Neural cell (in vitro differentiated cells): ENCODE results near the gene NUP98. TPM values are rescaled to one million over a fixed set of nuclear protein-coding genes. Genes with fewer than 3 reads are reported as not detected.
"Not testable (repeated sequence)": the region's sequence is repeated elsewhere in the genome, so short reads cannot be mapped to it uniquely, and the experiment has no call there.

Experiments used
- H2AFZ ChIP-seq: fragments of 200-600, 300-800 bp; sonication (generic), shearing (Covaris generic); 2 replicates; pipeline ENCODE4 v1.6.0; 2014; ENCODE audit warnings: low read depth, mild to moderate bottlenecking, antibody characterized with exemption, low read length, moderate library complexity
- H3F3A ChIP-seq: fragments of 200-600 bp; shearing (Covaris generic); 2 replicates; pipeline ENCODE4 v1.6.1; 2016; ENCODE audit warnings: mild to moderate bottlenecking, moderate library complexity, mixed read lengths, antibody characterized with exemption, low read length; ENCODE audit not compliant: insufficient read depth, poor library complexity, severe bottlenecking
- H3K27ac ChIP-seq: fragments of 200-600, 300-800 bp; sonication (generic), shearing (Covaris generic); 2 replicates; pipeline ENCODE4 v1.5.1; 2014; ENCODE audit warnings: mild to moderate bottlenecking, low read length, moderate library complexity
- H3K27me3 ChIP-seq: fragments of 300-800, 200-600 bp; sonication (generic), shearing (Covaris generic); 2 replicates; pipeline ENCODE4 v1.6.0; 2014; ENCODE audit warnings: mild to moderate bottlenecking, low read depth, low read length, moderate library complexity; ENCODE audit not compliant: insufficient read depth
- H3K36me3 ChIP-seq: fragments of 300-800, 200-600 bp; sonication (generic), shearing (Covaris generic); 2 replicates; pipeline ENCODE4 v1.5.1; 2014; ENCODE audit warnings: mild to moderate bottlenecking, antibody characterized with exemption, low read length, moderate library complexity; ENCODE audit not compliant: insufficient read depth
- H3K4me2 ChIP-seq: fragments of 300-800, 200-600 bp; sonication (generic), shearing (Covaris generic); 2 replicates; pipeline ENCODE4 v1.6.0; 2014; ENCODE audit warnings: mild to moderate bottlenecking, low read length
- H3K4me3 ChIP-seq: fragments of 300-800, 200-600 bp; sonication (generic), shearing (Covaris generic); 2 replicates; pipeline ENCODE4 v1.5.1; 2014; ENCODE audit warnings: mild to moderate bottlenecking, low read length, moderate library complexity
- H3K79me2 ChIP-seq: fragments of 200-600 bp; shearing (Covaris generic); replicated peaks from 2 replicates; pipeline ENCODE4 v1.6.0; 2014; ENCODE audit warnings: mild to moderate bottlenecking, low read length, moderate library complexity; ENCODE audit not compliant: insufficient read depth
- H3K9ac ChIP-seq: fragments of 300-800, 200-600 bp; sonication (generic), shearing (Covaris generic); 2 replicates; pipeline ENCODE4 v1.6.1; 2016; ENCODE audit warnings: mild to moderate bottlenecking, low read length, mixed read lengths
- H3K9me2 ChIP-seq: fragments of 200-600 bp; shearing (Covaris generic); 2 replicates; pipeline ENCODE4 v1.6.1; 2016; ENCODE audit warnings: mild to moderate bottlenecking, low read length, mixed read lengths; ENCODE audit not compliant: insufficient read depth
- H3K9me3 ChIP-seq: fragments of 200-600, 300-800 bp; sonication (generic), shearing (Covaris generic); 2 replicates; pipeline ENCODE4 v1.6.1; 2016; ENCODE audit warnings: mild to moderate bottlenecking, mixed run types, low read length, moderate library complexity, mixed read lengths
- H4K20me1 ChIP-seq: fragments of 200-600 bp; shearing (Covaris generic); 2 replicates; pipeline ENCODE4 v1.6.1; 2016; ENCODE audit warnings: mild to moderate bottlenecking, mixed run types; ENCODE audit not compliant: insufficient read depth
- CTCF ChIP-seq: fragments of 450-650 bp; IDR thresholded peaks from 2 replicates; pipeline ENCODE4 v1.5.1; 2014; ENCODE audit warnings: antibody characterized with exemption, mild to moderate bottlenecking, moderate library complexity; ENCODE audit not compliant: poor library complexity, severe bottlenecking
- EP300 ChIP-seq: fragments of 450-650 bp; conservative IDR thresholded peaks from 2 replicates; pipeline ENCODE4 v1.6.1; 2014; ENCODE audit warnings: antibody characterized with exemption, mild to moderate bottlenecking, moderate library complexity; ENCODE audit not compliant: poor library complexity, severe bottlenecking
- EZH2 ChIP-seq: fragments of 200-600, 300-800 bp; shearing (Covaris generic), sonication (generic); IDR thresholded peaks from 2 replicates; pipeline ENCODE4 v1.6.1; 2014; ENCODE audit warnings: antibody characterized with exemption, low read length, borderline replicate concordance, mild to moderate bottlenecking; ENCODE audit not compliant: insufficient read depth, poor library complexity, severe bottlenecking
- MXI1 ChIP-seq: fragments of 450-650 bp; conservative IDR thresholded peaks from 2 replicates; pipeline ENCODE4 v1.6.1; 2014; ENCODE audit warnings: antibody characterized with exemption, mild to moderate bottlenecking; ENCODE audit not compliant: poor library complexity, severe bottlenecking
- POLR2AphosphoS5 ChIP-seq: IDR thresholded peaks from 2 replicates; pipeline ENCODE4 v1.6.1; 2012
- RAD21 ChIP-seq: fragments of 450-650 bp; conservative IDR thresholded peaks from 2 replicates; pipeline ENCODE4 v1.6.1; 2014; ENCODE audit warnings: antibody characterized with exemption, mild to moderate bottlenecking, moderate library complexity
- REST ChIP-seq: IDR thresholded peaks from 2 replicates; pipeline ENCODE4 v1.6.1; 2012; ENCODE audit warnings: borderline replicate concordance
- SMC3 ChIP-seq: fragments of 450-650 bp; conservative IDR thresholded peaks from 2 replicates; pipeline ENCODE4 v1.6.1; 2014; ENCODE audit warnings: antibody characterized with exemption, mild to moderate bottlenecking, moderate library complexity; ENCODE audit not compliant: poor library complexity
- TAF1 ChIP-seq: IDR thresholded peaks from 2 replicates; pipeline ENCODE4 v1.6.1; 2012; ENCODE audit warnings: low read depth
- polyA plus RNA-seq: library from polyadenylated mRNA; depleted of rRNA; stranded (reverse); fragments of >200 nt; gene quantifications from 2 replicates; pipeline ENCODE4 v1.2.3, GENCODE V29; 2014

The NUP98 gene
- polyA plus RNA-seq, 1 donor from 2014 or later = 28.9 TPM

- Histone ChIP-seq H3K4me2 (no peak overlapping the region), H4K20me1 (no peaks in the 10 kb centered on the region), H3K4me3 (no peak overlapping the region), H3K9me2 (no peaks in the 10 kb centered on the region), H3K27me3 (no peaks in the 10 kb centered on the region), H2AFZ (no peak overlapping the region), H3F3A (no peaks in the 10 kb centered on the region), H3K9ac (no peak overlapping the region), H3K36me3 (no peaks in the 10 kb centered on the region), H3K9me3 (no peaks in the 10 kb centered on the region), H3K79me2 (no peaks in the 10 kb centered on the region), H3K27ac (no peak overlapping the region)
- no peak for TF ChIP-seq RAD21
- no peak for TF ChIP-seq TAF1
- no peak for TF ChIP-seq CTCF
- no peak for TF ChIP-seq REST
- no peak for TF ChIP-seq EP300
- no peak for TF ChIP-seq EZH2
- TF ChIP-seq MXI1 = no peak
- no peak for TF ChIP-seq SMC3
- no peak for TF ChIP-seq POLR2AphosphoS5
Observed at GRCh38 chr11:3659595-3660515, 137.5 kb downstream of the NUP98 start.

- no peak overlapping the region for H3K27ac ChIP-seq
- H3K79me2 ChIP-seq = no peaks in the 10 kb centered on the region
- TF ChIP-seq MXI1 = no peak
- no peak for TF ChIP-seq POLR2AphosphoS5
- TF ChIP-seq CTCF = no peak
- TF ChIP-seq TAF1 = no peak
- TF ChIP-seq SMC3 = no peak
- TF ChIP-seq EZH2 = no peak
- TF ChIP-seq REST = no peak
- TF ChIP-seq EP300 = no peak
- TF ChIP-seq RAD21 = no peak
- H3K27me3 ChIP-seq = no peaks in the 10 kb centered on the region
- H3K36me3 ChIP-seq = no peaks in the 10 kb centered on the region
- no peaks in the 10 kb centered on the region for H4K20me1 ChIP-seq
- H3K9ac ChIP-seq = no peak overlapping the region
- H3K9me2 ChIP-seq = no peaks in the 10 kb centered on the region
- no peak overlapping the region for H3K4me3 ChIP-seq
- H2AFZ ChIP-seq = no peak overlapping the region
- no peaks in the 10 kb centered on the region for H3F3A ChIP-seq
- no peaks in the 10 kb centered on the region for H3K9me3 ChIP-seq
- no peak overlapping the region for H3K4me2 ChIP-seq
Observed at GRCh38 chr11:3658252-3658651, 139.1 kb downstream of the NUP98 start.

- H3F3A ChIP-seq, H4K20me1 ChIP-seq, H3K36me3 ChIP-seq, H3K9me3 ChIP-seq, H3K9me2 ChIP-seq, H3K4me2 ChIP-seq, H2AFZ ChIP-seq, H3K9ac ChIP-seq, H3K79me2 ChIP-seq, H3K27me3 ChIP-seq, H3K27ac ChIP-seq, H3K4me3 ChIP-seq: not testable (repeated sequence)
Observed at GRCh38 chr11:3657331-3657730, 140.0 kb downstream of the NUP98 start.
